GM10266 (cell line): ENCODE measurements around the gene KCND2.

Experiments used
- DNase-seq: peaks from one replicate; pipeline ENCODE4 v3.0.0; 2012; ENCODE audit errors: extremely low spot score
- CTCF ChIP-seq: IDR thresholded peaks from 2 replicates; pipeline ENCODE4 v1.5.1; 2012; ENCODE audit warnings: mild to moderate bottlenecking, low read depth; ENCODE audit not compliant: control insufficient read depth, insufficient read depth; ENCODE audit errors: missing control alignments

The KCND2 gene

GRCh38 chr7:120431016-120431415 lies 158.0 kb downstream of the KCND2 start:
- no peak for TF ChIP-seq CTCF
- DNase-seq, result no peak

- no peak for TF ChIP-seq CTCF
- no peak for DNase-seq
Observed at GRCh38 chr7:120436487-120437060, 163.6 kb downstream of the KCND2 start.

GRCh38 chr7:120441850-120442249 lies 168.9 kb downstream of the KCND2 start:
- DNase-seq, result peak; percentile 10

DNA sequence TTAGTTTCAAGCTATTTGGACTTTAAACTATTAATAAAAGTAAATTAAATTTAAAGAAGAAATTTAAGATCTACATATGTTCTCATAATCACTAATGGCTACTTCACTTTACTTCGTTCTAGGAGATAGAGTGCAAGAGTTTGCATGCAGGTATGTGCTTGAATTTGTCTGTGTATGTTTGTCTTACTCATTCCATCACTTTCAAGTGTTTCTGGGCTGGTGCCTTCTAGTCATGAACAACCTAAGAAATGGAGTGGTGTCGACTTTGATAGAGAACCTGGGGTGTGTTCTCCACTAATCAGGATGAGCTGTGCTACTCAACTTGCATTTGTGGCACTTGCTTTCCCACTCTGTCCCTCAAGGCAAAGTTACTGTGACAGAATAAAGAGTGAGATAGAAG lies 169.9 kb downstream of the KCND2 start:
- DNase-seq, result no peak
- no peak for TF ChIP-seq CTCF

More at GRCh38 chr7:120441850-120442249, 168.9 kb downstream of the KCND2 start:
- no peak for TF ChIP-seq CTCF

DNA sequence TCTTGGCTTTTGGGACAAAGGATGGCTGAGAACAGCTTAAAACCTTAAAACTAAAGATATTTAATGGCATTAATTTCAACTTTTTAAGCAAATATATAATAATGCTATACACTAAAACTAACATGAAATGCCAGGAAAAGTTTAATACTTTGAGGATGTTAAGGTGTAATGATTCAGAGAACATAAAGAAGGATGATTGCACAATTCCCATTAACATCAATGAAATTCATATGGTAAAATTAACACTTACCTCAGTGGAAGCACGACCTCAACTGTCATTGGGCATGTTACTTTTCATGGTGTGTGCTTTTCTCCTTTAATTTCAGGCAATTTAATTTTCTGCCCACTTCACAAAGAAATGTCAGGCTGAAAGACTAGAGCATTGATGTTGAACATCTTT lies 171.7 kb downstream of the KCND2 start:
- DNase-seq, result no peak
- TF ChIP-seq CTCF, result no peak

DNA sequence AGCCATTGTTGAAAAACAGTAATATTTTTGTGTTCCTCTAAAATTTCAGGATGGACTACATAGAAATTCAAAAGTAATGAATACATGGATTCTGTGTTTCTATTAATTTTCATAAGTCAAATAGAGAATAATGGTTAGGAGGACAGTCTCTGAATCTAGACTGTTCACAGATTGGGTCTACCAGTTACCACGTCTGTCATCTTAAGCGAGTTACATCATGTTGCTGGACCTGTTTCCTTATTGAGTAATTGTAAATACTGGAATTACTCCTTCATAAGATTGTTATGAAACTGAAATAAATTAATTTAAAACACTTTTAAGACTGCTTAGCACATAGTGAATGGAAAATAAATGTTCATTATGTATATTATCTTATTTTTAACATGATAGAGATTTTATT lies 172.3 kb downstream of the KCND2 start:
- TF ChIP-seq CTCF, result no peak
- DNase-seq, result no peak

GRCh38 chr7:120452665-120453064 lies 179.7 kb downstream of the KCND2 start:
- DNase-seq, result no peak

More at GRCh38 chr7:120452665-120453064, 179.7 kb downstream of the KCND2 start:
- no peak for TF ChIP-seq CTCF
